ENCODE data around the gene NPY4R.
"Not testable (repeated sequence)": the region's sequence is repeated elsewhere in the genome, so short reads cannot be mapped to it uniquely, and the experiment has no call there.

DNA sequence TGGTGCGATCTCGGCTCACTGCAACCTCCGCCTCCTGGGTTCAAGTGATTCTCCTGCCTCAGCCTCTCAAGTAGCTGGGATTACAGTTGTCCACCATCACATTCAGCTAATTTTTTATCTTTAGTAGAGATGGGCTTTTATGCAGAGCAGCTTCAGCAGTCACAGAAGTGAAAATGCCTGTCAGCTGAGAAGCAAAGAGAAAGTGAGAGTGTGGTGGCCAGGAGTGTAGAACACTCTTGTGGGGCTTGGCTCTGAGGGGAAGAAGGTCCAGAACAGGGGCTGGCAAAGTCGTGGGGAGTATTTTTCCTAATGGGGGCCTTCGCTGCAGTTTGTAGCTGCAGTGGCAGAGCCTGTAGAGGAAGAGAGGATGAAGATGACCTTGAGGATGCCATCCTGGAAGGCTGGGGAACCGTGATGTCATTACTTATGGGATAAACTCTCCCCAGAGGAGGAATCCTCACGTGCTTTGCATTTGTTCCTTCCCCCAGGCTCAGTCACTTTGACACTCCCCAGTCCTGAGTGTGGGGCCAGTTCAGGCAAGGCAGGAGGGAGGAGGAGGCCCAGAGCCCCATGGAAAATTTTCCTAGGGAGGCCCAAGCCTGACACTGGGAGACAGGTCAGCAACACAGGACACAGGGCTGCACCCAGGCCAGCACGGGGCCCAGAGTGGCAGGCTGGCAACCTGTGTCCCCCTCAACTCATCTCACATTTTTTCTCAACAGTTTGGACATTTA lies 20.2 kb downstream of the NPY4R start:
- TF ChIP-seq, protein P1, sequence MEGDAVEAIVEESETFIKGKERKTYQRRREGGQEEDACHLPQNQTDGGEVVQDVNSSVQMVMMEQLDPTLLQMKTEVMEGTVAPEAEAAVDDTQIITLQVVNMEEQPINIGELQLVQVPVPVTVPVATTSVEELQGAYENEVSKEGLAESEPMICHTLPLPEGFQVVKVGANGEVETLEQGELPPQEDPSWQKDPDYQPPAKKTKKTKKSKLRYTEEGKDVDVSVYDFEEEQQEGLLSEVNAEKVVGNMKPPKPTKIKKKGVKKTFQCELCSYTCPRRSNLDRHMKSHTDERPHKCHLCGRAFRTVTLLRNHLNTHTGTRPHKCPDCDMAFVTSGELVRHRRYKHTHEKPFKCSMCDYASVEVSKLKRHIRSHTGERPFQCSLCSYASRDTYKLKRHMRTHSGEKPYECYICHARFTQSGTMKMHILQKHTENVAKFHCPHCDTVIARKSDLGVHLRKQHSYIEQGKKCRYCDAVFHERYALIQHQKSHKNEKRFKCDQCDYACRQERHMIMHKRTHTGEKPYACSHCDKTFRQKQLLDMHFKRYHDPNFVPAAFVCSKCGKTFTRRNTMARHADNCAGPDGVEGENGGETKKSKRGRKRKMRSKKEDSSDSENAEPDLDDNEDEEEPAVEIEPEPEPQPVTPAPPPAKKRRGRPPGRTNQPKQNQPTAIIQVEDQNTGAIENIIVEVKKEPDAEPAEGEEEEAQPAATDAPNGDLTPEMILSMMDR (IDR thresholded peaks at IDR 0.05): not testable (repeated sequence)
- TF ChIP-seq POLR2A (IDR thresholded peaks at IDR 0.05): not testable (repeated sequence)
